PFSK-1 (cell line): Measurements from ENCODE around the gene GP1BB.

Experiments used
- SIN3A ChIP-seq: IDR thresholded peaks from 2 replicates; pipeline ENCODE4 v1.6.1; 2012; ENCODE audit warnings: mild to moderate bottlenecking, low read length, moderate library complexity, borderline replicate concordance; ENCODE audit not compliant: insufficient read depth
- TAF1 ChIP-seq: IDR thresholded peaks from 2 replicates; pipeline ENCODE4 v1.6.1; 2012; ENCODE audit warnings: low read length, control low read depth, borderline replicate concordance; ENCODE audit not compliant: insufficient read depth

- TF ChIP-seq TAF1 (no peak), SIN3A (no peak)
Measured at GRCh38 chr22:19678949-19679521, 44.3 kb upstream of the GP1BB start.
